PC-3 (cell line): ENCODE results near the gene RHOG. TPM values are rescaled to one million over a fixed set of nuclear protein-coding genes. Genes with fewer than 3 reads are reported as not detected.

Source experiments
- ATAC-seq: fragments of 200-7000 bp; cut with Tn5 transposase; 2 replicates; pipeline ENCODE4 v1.9.1; 2020; ENCODE audit warnings: mild to moderate bottlenecking, moderate library complexity
- BruUV-seq: library from RNA; stranded (reverse); fragments of 400-500 nt; replicated peaks from 2 replicates; lab custom pipeline; 2021; lab: Mats Ljungman, UMichigan
- CTCF ChIA-PET: fragments of 300-600 bp; sonication (Branson Sonifier 250); formaldehyde crosslinking; loops from one replicate; lab custom pipeline; 2022; ENCODE audit warnings: antibody characterized with exemption; lab: Charles Lee
- POLR2A ChIA-PET: fragments of 300-600 bp; sonication (Branson Sonifier 250); formaldehyde crosslinking; loops from one replicate; lab custom pipeline; 2022; ENCODE audit warnings: antibody characterized with exemption; ENCODE audit not compliant: unreplicated experiment; lab: Charles Lee
- DNase-seq: peaks from one replicate; pipeline ENCODE4 v3.0.0-alpha.2; 2015
- H2AFZ ChIP-seq: fragments of 300-600 bp; sonication (generic); 2 replicates; pipeline ENCODE4 v1.6.0; 2016; ENCODE audit warnings: antibody characterized with exemption, low read length
- H3F3A ChIP-seq: fragments of 300-600 bp; sonication (generic); one replicate; pipeline ENCODE4 v1.6.0; 2017; ENCODE audit warnings: antibody characterized with exemption, low read length, control low read depth, mild to moderate bottlenecking; ENCODE audit not compliant: unreplicated experiment
- H3K27ac ChIP-seq: fragments of 300-600 bp; sonication (generic); 2 replicates; pipeline ENCODE4 v1.5.1; 2016; ENCODE audit warnings: mild to moderate bottlenecking, low read length
- H3K27me3 ChIP-seq: fragments of 300-600 bp; sonication (generic); 2 replicates; pipeline ENCODE4 v1.6.1; 2016; ENCODE audit warnings: low read length, mixed read lengths
- H3K36me3 ChIP-seq: fragments of 300-600 bp; sonication (generic); 2 replicates; pipeline ENCODE4 v1.6.1; 2016; ENCODE audit warnings: low read depth, mixed run types, low read length, mixed read lengths
- H3K4me1 ChIP-seq: fragments of 300-600 bp; sonication (generic); 2 replicates; pipeline ENCODE4 v1.5.1; 2016; ENCODE audit warnings: low read length; ENCODE audit not compliant: insufficient read depth
- H3K4me2 ChIP-seq: fragments of 300-600 bp; sonication (generic); 2 replicates; pipeline ENCODE4 v1.6.0; 2016; ENCODE audit warnings: low read length
- H3K4me3 ChIP-seq: fragments of 300-600 bp; sonication (generic); 2 replicates; pipeline ENCODE4 v1.5.1; 2016; ENCODE audit warnings: mild to moderate bottlenecking, low read length, mixed read lengths
- H3K79me2 ChIP-seq: fragments of 300-600 bp; sonication (generic); 2 replicates; pipeline ENCODE4 v1.6.1; 2017; ENCODE audit warnings: low read length, mixed read lengths
- H3K9ac ChIP-seq: fragments of 300-600 bp; sonication (generic); 2 replicates; pipeline ENCODE4 v1.6.0; 2016; ENCODE audit warnings: mild to moderate bottlenecking, low read length
- H3K9me2 ChIP-seq: fragments of 300-600 bp; sonication (generic); replicated peaks from 2 replicates; pipeline ENCODE4 v1.6.1; 2016; ENCODE audit warnings: mixed run types, low read length, mixed read lengths
- H3K9me3 ChIP-seq: fragments of 300-600 bp; sonication (generic); 2 replicates; pipeline ENCODE4 v1.6.1; 2016; ENCODE audit warnings: low read length, mixed read lengths
- H4K20me1 ChIP-seq: fragments of 300-600 bp; sonication (generic); 2 replicates; pipeline ENCODE4 v1.6.1; 2016; ENCODE audit warnings: low read length, mixed read lengths
- CTCF ChIP-seq: fragments of 300-600 bp; sonication (generic); conservative IDR thresholded peaks from 2 replicates; pipeline ENCODE4 v1.5.1; 2017; ENCODE audit warnings: antibody characterized with exemption, low read depth, mild to moderate bottlenecking, low read length
- EZH2 ChIP-seq: fragments of 300-600 bp; sonication (generic); IDR thresholded peaks from one replicate; pipeline ENCODE4 v1.6.1; 2017; ENCODE audit warnings: antibody characterized with exemption, mild to moderate bottlenecking, low read length; ENCODE audit not compliant: unreplicated experiment
- EZH2phosphoT487 ChIP-seq: fragments of 300-600 bp; sonication (generic); IDR thresholded peaks from 2 replicates; pipeline ENCODE4 v1.6.1; 2018; ENCODE audit warnings: mild to moderate bottlenecking, antibody characterized with exemption, low read length, borderline replicate concordance
- intact Hi-C: fragments of 100-400 bp; cut with micrococcal nuclease; formaldehyde crosslinking; loops from 2 replicates; pipeline ENCODE4 v1.9.0; 2023
- total RNA-seq: library from RNA; depleted of rRNA; stranded (reverse); fragments of >200 nt; gene quantifications from 2 replicates; pipeline ENCODE4 v1.2.3, GENCODE V29; 2014

RHOG gene
- total RNA-seq, 1 experiment from 2014 or later: 31.2 TPM

- ChIA-PET POLR2A (no interaction called here), CTCF (no interaction called here)
- ATAC-seq: peak; percentile 32
- peaks cover 10% of the 10 kb centered on the region; the same call in 1 of the 2 replicates for H3K36me3 ChIP-seq
- H2AFZ ChIP-seq: peak overlapping the region; percentile 54
- peaks cover 21% of the 10 kb centered on the region for H3K4me1 ChIP-seq
- BruUV-seq: no TSS peak
- H3K9me3 ChIP-seq: no peaks in the 10 kb centered on the region
- peak overlapping the region; percentile 97 for H3K9ac ChIP-seq
- peak overlapping the region; percentile 99 for H3K4me3 ChIP-seq
- H4K20me1 ChIP-seq: peaks cover 37% of the 10 kb centered on the region
- intact Hi-C loops: loop anchor here (1.0 kb wide), 1 partner anchor 11 kb away; the partner anchor contains the start of gene PGAP2
- H3F3A ChIP-seq: no peaks in the 10 kb centered on the region
- peak overlapping the region; percentile 96 for H3K4me2 ChIP-seq
- TF ChIP-seq EZH2phosphoT487: no peak
- TF ChIP-seq CTCF: no peak
- TF ChIP-seq EZH2: no peak
- H3K9me2 ChIP-seq: no peaks in the 10 kb centered on the region
- H3K27me3 ChIP-seq: no peaks in the 10 kb centered on the region
- DNase-seq: no peak
- H3K27ac ChIP-seq: peak overlapping the region; percentile 62
- H3K79me2 ChIP-seq: peaks cover 58% of the 10 kb centered on the region
These were observed 43.9 kb downstream of the RHOG start for GRCh38 chr11:3796801-3797328.

- Histone ChIP-seq H3K79me2 (peaks cover 63% of the 10 kb centered on the region), H3K9me2 (no peaks in the 10 kb centered on the region), H4K20me1 (peaks cover 37% of the 10 kb centered on the region), H3K4me1 (peaks cover 21% of the 10 kb centered on the region), H2AFZ (no peak overlapping the region), H3K9me3 (no peaks in the 10 kb centered on the region), H3F3A (no peaks in the 10 kb centered on the region), H3K4me3 (peak overlapping the region; percentile 99), H3K36me3 (peaks cover 10% of the 10 kb centered on the region; the same call in 1 of the 2 replicates), H3K27me3 (no peaks in the 10 kb centered on the region), H3K27ac (no peak overlapping the region), H3K9ac (peak overlapping the region; percentile 97), H3K4me2 (peak overlapping the region; percentile 96)
- CTCF ChIA-PET: interaction anchor here (0.7 kb wide), 1 partner anchor 16 kb away, joined by 3 read pairs; no protein-coding TSS in a partner anchor
- TF ChIP-seq CTCF (no peak), EZH2phosphoT487 (no peak), EZH2 (no peak)
- intact Hi-C loops: no loop called here
- POLR2A ChIA-PET: no interaction called here
- ATAC-seq: no peak
- no peak for DNase-seq
- BruUV-seq: TSS peak; percentile 58
These were observed 44.4 kb downstream of the RHOG start for GRCh38 chr11:3796346-3796745.

GRCh38 chr11:3796002-3796311 lies 44.8 kb downstream of the RHOG start:
- POLR2A ChIA-PET: no interaction called here
- H3F3A ChIP-seq: no peaks in the 10 kb centered on the region
- H3K4me2 ChIP-seq: peak overlapping the region; percentile 96
- no TSS peak for BruUV-seq
- no peaks in the 10 kb centered on the region for H3K9me3 ChIP-seq
- H3K9me2 ChIP-seq: no peaks in the 10 kb centered on the region
- H2AFZ ChIP-seq: no peak overlapping the region
- peaks cover 21% of the 10 kb centered on the region for H3K4me1 ChIP-seq
- no peaks in the 10 kb centered on the region for H3K27me3 ChIP-seq
- peak overlapping the region; percentile 99 for H3K4me3 ChIP-seq
- peaks cover 67% of the 10 kb centered on the region for H3K79me2 ChIP-seq
- CTCF ChIA-PET: interaction anchor here (0.7 kb wide), 1 partner anchor 17 kb away, joined by 3 read pairs; no protein-coding TSS in a partner anchor
- no peak overlapping the region for H3K27ac ChIP-seq
- peak overlapping the region; percentile 97 for H3K9ac ChIP-seq
- H3K36me3 ChIP-seq: peaks cover 10% of the 10 kb centered on the region; the same call in 1 of the 2 replicates
- ATAC-seq: no peak
- peaks cover 37% of the 10 kb centered on the region for H4K20me1 ChIP-seq
- no peak for DNase-seq
- intact Hi-C loops: no loop called here
- no peak for TF ChIP-seq CTCF
- no peak for TF ChIP-seq EZH2
- no peak for TF ChIP-seq EZH2phosphoT487
